ENCODE results near the gene PLD4.
"Not testable (repeated sequence)": the region's sequence is repeated elsewhere in the genome, so short reads cannot be mapped to it uniquely, and the experiment has no call there.

Gene PLD4, protein sequence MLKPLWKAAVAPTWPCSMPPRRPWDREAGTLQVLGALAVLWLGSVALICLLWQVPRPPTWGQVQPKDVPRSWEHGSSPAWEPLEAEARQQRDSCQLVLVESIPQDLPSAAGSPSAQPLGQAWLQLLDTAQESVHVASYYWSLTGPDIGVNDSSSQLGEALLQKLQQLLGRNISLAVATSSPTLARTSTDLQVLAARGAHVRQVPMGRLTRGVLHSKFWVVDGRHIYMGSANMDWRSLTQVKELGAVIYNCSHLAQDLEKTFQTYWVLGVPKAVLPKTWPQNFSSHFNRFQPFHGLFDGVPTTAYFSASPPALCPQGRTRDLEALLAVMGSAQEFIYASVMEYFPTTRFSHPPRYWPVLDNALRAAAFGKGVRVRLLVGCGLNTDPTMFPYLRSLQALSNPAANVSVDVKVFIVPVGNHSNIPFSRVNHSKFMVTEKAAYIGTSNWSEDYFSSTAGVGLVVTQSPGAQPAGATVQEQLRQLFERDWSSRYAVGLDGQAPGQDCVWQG

DNA sequence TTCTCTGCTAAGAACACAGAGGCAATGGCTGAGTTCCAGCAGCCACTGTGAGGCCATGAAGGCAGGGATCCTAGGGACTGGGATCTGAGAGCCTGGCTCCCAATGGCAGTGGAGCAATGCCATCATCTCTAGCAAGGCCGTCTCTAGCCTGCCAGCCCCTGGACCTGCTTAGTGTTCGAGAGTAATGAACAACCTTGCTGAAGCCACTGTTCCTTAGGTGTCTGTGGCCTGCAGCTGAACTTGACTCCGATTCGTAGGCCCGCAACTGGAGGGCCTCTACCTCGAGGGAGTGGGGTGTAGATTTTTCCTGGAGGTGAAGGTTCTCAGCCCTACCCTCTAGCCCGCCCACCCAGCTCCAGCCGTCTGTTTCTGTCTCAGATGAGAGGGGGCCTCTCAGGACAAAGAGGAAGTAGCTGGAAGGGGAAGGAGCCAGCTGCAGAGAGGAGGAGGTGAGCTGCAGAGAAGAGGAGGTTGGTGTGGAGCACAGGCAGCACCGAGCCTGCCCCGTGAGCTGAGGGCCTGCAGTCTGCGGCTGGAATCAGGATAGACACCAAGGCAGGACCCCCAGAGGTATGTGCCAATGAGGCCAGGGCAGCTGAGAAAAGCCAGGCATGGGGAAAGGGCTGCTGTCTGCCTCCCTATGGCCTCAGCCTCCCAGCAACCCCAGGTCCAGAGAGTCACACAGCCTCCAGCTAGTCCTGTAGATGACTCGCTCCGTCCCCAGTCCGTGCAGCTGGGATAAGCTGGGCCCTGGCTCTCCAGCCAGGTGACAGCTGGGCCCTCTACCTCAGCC, at the start of gene PLD4:
Gene PLD4 (plus strand): TSS at position 459 of the 793 bp plus-strand sequence. CDS start 2,262 bp downstream, outside the sequence.
- in situ Hi-C loops (cut with MboI; ENCODE audit: low sequenced_read_pairs): no loop called here

DNA sequence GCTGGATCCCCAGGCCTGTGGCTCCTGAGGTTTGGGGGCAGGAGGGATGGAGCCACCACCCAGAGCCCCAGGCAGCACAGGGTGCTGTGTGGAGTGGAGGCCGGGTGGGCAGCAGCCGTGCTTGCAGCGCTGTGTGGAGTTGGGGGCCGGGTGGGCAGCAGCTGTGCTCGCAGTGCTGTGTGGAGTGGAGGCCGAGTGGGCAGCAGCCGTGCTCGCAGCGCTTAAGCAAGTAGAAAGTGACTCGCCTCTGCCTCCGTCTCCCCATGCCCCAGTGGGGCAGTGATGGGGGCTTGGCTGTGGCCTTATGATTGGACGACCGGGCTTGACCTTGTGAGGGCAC, 49.3 kb upstream of the PLD4 start:
- in situ Hi-C loops (cut with MboI; ENCODE audit: low sequenced_read_pairs): no loop called here

DNA sequence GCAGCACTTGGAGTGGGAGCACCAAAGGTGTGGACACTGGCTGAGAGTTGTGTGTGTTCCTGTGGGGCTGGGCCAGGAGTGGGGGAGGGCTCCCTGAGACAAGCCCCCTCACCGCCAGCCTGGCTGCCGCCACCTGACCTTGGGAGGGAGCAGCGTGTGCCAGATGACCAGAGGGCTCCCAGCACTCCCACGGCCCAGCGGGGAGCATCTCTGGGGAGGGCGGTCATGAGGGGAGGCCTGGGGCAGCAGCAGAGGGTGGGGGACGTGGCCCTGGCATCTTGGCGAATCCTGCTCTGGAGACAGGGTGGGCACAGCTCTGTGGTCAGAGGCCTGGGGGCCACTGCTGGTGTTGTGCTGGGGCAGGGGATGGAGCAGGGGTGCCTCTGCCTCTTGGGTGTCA, 48.9 kb upstream of the PLD4 start:
- in situ Hi-C loops (cut with MboI; ENCODE audit: low sequenced_read_pairs): no loop called here

DNA sequence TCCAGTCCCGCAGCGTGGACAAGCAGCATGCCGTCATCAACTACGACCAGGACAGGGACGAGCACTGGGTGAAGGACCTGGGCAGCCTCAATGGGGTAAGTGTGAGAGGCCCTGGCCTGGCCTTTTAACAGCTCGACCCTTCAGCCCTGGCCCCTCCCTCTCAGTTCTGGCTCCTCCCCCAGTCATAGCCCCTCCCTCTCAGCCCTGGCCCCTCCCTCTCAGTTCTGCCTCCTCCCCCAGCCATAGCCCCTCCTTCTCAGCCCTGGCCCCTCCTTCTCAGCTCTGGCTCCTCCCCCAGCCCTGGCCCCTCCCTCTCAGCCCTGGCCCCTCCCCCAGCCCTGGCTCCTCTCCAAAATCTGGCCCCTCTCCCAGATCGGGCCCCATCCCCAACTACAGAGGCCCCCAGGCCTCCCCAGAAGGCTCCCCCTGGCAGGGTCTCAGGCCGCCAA, 48.4 kb upstream of the PLD4 start:
- in situ Hi-C loops (cut with MboI; ENCODE audit: low sequenced_read_pairs): no loop called here

DNA sequence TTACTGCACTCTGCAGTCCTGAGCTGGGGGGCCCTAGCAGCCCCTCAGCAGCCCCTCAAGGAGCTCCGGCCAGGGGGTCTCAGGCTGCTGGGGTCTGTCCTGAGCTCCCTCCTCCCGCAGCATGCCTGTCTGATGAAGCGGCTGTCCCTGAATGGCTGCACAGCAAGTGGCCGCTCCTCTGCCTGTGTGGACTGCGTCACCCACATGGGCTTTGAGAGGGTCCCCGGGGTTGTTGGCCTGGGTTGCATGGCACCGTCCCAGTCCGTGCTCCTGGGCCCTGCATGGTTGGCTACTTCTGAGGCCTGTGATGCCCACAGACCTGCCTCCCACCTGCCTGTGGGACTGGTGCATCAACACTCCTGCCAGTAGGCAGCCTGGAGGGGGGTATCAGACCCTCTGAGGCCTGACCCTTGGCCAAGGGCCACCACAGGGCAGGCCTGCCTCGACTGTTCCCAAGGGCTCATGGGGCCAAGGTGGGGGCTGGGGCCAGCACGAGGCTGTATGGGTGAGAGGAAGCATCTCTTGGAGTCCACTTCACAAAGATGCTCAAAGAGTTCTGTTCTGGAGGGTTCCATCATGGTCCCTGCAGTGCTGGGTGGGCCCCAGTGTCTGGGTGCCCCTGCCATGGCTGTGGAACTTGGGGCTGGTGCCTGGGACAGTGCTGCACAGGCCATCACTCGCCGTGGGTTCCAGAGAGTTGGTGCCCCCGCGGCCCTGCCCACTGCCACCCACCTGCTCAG, 47.4 kb upstream of the PLD4 start:
- in situ Hi-C loops (cut with MboI; ENCODE audit: low sequenced_read_pairs): no loop called here

DNA sequence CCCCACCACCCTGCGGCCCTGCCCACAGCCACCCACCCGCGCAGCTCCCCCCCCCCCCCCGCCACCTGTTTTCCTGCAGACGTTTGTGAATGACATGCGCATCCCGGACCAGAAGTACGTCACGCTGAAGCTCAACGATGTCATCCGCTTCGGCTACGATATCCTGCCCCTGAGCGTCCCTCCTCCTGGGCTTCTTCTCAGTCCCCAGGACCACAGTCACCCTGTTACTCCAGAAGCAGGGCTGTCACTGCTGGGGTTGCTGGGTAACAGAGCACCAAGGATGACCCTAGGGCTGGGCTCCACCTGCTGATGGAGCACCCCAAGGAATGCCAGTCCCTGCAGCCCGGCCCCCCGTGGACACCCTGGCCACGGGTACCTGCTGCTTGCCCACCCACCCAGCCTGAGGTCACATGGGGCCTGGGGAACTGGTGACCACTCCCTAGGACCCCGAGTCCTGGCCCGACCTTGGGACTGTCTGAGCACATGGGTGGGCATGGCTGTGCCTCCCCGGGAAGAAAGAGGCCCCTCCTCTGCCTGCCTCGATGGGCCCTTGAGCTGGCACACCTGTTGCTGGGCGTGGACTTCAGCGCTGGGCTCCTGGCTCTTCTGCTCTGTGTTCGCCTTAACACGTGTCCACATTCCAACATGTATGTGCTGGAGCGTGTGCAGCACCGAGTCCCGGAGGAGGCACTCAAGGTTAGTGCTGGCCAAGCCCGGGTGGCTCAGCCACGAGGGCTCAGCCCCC, 46.7 kb upstream of the PLD4 start:
- in situ Hi-C loops (cut with MboI; ENCODE audit: low sequenced_read_pairs): no loop called here

DNA sequence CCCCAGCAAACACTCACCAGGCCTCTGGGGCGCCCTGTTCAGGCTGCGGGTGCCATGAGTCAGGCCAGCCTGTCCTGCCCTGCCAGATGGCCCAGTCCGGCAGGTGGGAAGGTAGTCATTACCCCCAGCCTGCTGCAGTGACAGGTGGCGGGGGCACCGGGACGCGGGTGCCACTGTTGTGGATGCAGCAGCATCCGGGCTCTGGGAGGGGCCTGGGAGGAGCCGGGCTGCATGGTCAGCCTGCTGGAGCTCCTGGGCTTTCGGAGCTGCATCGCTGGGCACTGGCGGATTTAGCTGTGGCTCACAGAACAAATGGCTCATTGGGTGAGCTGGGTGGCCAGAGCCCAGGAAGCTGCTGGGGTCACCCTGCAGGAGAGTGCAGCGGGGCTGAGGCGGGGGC, 46.1 kb upstream of the PLD4 start:
- in situ Hi-C loops (cut with MboI; ENCODE audit: low sequenced_read_pairs): no loop called here

DNA sequence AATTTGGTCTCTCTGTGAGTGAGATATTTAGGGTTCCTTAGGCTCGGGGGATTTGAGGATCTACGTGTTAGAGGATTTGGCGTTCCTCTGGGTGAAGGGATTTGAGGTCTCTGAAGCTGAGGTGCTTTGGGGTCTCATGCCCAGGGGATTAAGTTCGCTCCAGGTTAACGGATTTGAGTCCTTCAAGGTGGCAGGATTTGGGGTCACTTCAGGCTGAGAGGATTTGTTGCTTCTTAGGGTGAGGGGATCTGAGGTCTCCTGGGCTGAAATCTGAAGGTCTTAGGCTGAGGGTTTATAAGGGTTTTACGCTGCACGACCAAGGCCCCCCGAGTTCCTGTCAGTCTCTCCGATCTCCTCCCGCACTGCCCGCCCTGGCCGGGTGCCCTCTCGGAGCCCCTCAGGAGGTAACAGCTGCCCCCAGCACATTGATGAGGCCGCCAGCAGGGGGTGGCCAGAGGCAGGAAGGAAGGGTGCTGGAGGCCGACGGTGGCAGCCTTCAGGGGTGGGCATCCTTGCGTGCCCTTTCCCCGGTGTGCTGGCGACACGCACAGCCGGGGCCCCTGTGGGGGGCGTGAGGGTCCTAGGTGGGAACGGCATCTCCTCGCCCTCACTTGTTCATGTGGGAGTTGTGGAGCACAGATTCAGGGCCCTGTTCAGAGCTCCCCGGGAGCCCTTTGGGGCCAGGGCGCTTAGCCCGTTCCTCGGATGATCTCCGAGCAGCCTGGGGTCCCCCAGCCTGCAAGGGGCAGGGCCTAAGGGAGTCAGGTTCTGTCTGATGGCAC, 45.3 kb upstream of the PLD4 start:
- in situ Hi-C loops (cut with MboI; ENCODE audit: low sequenced_read_pairs): no loop called here

DNA sequence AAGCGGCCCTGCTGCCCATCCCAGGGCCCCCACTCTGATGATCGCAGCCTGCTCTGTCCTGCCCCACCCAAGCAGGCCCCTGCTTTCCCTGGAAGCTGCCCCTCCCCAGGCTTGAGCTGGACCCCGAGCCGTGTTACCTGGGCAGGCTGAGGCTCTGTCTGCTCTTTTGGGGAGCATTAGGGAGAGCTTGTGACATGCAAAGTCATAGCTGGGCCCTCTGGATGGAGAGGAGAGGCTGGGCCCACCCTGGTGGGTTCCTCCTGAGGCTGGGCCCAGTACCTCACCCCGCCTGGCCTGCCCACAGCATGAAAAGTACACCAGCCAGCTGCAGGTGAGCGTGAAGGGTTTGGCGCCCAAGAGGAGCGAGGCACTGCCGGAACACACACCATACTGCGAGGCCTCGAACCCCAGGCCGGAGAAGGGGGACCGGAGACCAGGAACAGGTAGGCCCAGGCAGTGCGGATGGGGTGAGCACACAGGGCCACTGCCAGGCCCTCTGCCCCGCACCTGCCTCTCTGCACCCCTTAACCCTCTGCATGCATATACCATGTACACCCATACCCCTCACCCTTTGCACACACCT, 44.6 kb upstream of the PLD4 start:
- in situ Hi-C loops (cut with MboI; ENCODE audit: low sequenced_read_pairs): no loop called here

DNA sequence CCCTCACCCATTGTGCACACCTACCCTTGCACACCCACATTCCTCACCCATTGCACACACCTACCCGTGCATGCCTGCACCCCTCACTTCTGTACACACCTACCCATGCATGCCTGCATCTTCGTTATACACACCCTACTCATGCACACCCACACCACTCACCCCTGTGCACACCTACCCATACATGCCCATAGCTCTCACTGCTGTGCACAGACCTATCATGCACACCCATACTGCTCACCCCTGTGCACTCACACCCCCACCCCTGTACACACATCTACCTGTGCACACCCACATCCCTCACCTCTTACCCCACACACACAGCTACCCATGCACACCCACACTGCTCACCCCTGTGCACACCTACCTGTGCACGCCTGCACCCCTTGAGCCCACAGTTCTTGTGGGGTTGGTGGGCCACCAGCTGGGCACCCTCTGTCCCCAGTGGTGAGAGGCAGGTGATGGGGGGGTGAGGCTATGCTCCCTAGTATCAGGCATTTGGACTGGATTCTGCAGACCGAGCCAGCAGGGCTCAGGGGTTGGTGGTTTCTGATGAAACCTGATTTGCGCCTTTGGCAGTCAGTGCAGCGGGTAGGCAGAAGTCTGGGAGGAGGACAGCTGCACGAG, 44.0 kb upstream of the PLD4 start:
- in situ Hi-C loops (cut with MboI; ENCODE audit: low sequenced_read_pairs): no loop called here

DNA sequence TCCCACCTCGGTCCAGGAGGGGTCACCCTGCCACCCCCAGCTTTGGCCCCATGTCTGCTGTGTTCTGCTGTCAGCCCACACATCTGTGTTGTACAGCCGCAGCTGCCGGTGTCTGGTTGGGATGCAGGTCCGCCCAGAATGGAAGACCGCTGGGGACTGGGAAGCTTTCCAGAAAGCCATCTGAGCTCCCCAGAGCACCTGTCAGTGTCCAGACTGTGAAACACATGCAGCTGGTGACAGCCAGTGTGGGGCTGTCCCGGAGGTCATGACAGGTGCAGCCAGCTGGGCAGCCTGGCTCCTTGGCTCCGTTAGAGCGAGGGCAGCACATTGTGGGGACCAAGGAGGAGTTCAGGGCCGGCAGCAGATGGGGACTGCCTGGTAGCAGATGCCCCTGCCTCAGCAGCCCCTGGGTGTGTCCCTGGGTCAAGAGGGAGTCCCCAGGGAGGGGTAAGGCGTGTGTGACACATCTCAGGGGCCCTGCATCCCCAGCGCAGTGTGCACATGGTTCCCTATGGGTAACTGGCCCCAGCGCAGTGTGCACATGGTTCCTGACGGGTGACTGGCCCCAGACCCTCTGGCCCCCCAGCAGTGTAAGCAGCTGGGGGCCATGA, 43.2 kb upstream of the PLD4 start:
- in situ Hi-C loops (cut with MboI; ENCODE audit: low sequenced_read_pairs): no loop called here

DNA sequence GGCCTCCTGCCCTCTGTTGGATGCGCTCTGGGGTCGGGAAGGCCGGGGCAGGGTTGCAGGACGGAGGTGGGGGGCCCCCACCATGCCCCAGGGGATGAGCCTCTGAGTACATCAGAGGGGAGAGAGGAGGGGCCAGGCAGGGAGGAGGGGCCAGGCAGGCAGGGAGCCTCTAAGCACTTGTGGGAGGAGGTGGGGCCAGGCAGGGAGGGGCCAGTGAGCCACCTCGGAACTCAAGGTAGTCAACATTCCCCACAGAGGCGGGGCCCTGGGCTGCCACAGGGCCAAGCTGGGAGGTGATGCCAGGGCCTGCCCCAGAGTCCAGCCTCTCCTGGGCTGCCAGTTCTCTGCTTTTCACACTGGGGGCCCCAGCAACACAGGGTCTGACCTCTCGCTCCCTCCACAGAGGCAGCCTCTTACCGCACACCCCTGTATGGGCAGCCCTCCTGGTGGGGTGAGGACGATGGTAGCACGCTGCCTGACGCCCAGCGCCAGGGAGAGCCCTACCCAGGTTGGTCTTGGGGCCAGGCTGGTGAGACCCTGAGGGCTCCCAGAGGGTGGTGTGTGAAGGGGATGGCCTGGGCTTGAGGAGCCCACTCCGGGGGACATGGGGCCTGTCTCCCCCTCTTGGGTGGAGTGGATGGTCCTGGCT, 42.2 kb upstream of the PLD4 start:
- in situ Hi-C loops (cut with MboI; ENCODE audit: low sequenced_read_pairs): no loop called here

DNA sequence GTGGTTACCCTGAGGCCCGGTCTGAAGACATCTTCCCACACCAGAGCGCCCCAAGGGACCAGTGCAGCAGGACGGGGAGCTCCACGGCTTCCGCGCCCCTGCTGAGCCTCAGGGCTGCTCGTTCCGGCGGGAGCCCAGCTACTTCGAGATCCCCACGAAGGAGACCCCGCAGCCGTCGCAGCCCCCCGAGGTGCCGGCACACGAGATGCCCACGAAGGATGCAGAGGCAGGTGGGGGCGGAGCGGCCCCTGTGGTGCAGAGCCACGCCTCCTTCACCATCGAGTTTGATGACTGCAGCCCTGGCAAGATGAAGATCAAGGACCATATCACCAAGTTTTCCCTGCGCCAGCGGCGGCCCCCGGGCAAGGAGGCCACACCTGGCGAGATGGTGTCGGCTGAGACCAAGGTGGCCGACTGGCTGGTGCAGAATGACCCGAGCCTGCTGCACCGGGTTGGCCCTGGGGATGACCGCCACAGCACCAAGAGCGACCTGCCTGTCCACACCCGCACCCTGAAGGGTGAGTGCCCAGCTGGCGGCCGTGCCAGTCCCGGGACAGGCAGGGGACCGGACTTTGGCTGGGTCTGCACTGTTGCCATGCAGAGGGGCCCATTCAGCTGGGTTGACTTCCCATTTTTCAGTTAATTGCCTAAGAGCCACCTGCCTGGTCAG, 41.6 kb upstream of the PLD4 start:
- in situ Hi-C loops (cut with MboI; ENCODE audit: low sequenced_read_pairs): no loop called here

DNA sequence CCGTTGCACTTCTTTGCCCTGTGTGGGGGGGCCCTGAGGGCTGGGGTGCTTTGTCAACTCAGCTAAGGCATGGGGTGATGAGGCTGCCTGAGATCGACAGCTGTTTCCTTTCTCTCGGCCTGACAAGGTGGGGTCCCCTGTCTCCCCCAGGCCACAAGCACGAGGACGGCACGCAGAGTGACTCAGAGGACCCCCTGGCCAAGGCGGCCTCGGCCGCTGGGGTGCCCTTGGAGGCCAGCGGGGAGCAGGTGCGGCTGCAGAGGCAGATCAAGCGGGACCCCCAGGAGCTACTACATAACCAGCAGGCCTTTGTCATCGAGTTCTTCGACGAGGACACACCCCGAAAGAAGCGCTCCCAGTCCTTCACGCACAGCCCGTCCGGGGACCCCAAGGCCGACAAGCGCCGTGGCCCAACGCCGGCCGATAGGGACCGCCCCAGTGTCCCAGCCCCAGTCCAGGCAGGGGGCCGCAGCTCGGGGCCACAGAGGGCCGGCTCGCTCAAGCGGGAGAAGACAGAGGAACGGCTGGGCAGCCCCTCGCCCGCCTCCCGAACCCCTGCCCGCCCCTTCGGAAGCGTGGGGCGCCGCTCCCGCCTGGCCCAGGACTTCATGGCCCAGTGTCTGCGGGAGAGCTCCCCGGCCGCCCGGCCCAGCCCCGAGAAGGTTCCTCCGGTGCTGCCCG, 40.9 kb upstream of the PLD4 start:
- in situ Hi-C loops (cut with MboI; ENCODE audit: low sequenced_read_pairs): no loop called here

DNA sequence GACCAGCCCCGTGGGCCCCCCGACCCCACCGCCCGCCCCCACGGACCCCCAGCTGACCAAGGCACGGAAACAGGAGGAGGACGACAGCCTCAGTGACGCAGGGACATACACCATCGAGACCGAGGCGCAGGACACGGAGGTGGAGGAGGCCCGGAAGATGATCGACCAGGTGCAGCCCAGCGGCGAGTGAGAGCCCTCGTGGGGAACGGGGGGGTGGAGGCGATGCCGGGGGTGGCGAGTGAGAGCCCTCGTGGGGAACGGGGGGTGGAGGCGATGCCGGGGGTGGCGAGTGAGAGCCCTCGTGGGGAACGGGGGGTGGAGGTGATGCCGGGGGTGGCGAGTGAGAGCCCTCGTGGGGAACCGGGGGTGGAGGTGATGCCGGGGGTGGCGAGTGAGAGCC, 40.3 kb upstream of the PLD4 start:
- in situ Hi-C loops (cut with MboI; ENCODE audit: low sequenced_read_pairs): not testable (repeated sequence)

DNA sequence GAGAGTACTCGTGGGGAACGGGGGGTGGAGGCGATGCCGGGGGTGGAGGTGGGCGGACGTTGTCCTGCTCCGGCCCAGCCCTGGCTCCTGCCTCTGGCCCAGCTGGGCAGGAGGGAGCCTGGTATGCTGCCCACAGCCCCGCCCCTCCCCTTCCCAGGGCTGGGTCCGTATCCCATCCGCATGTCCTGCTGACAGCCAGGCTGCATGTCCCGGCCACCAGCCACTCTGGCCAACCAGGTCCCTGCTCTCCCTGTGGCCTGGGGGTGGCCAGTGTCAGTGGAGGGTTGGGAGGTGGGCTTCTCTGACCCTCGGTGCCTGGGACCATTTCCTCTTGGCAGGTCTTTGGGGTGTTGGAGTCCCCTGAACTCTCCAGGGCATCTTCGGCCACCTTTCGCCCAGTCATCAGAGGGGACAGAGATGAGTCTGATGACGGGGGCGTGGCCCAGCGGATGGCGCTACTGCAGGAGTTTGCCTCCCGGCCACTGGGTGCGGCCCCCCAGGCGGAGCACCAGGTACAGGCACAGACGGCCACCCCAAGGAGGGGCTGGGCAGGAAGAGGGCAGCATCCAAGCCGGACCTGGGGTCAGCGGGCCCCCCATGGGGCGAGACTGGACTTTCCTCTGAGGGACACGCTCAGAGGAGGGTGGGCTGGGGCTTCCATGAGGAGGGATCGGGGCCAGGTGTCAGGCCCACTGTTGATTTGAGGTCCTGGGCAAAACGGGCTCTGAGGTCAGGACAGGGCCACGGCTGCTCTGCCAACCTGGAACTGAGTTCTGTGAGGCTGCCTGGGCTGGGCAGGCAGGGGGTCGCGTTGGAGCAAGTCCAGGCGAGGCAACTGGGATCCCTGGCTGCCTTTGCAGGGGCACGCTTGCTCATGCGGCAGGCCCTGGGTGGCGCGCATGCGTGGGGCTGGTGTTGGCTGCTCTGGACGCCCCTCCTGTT, 39.4 kb upstream of the PLD4 start:
- in situ Hi-C loops (cut with MboI; ENCODE audit: low sequenced_read_pairs): no loop called here
